Measurements from ENCODE around the gene NEK1.

NEK1 gene

DNA sequence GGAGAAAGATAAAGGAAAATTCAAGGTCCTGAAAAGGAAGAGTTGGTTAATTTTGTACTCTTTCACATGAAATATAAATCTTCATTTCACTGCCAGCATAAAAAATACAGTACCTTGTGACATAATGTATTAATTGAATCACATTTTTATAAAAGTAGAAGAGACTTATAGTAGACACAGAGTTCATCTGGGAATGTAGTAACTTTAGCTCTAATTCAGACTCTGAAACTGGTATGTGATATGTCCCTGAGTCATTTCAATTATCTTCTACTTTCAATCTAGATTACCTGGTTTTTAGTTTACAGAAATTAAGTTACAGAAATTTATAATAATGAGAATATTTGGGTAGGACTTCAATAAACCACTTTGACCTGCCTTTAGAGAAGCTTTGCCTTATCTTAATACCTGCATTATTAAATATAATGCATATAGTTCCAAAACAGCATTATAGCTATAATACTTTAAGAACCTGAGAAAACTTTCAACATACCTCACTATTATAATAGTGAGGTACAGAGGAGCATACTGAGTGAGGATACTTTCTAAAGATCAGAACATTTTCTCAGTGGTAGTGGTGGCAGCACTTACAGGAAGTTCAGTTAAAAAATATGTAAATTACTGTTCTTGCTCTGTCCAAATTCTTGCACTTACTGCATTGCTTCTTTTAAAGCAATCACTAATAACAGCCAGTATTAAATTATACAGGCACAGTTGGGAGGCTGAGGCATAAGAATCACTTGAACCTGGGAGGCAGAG, 11.2 kb downstream of the NEK1 start:
- no peaks in the 10 kb centered on the region for H3K27me3 Mint-ChIP-seq (ENCODE audit: low read depth, poor library complexity)
- no peak overlapping the region for H3K4me3 Mint-ChIP-seq
- no peak overlapping the region for H3K27ac Mint-ChIP-seq
- H3K9me3 Mint-ChIP-seq: no peaks in the 10 kb centered on the region
- H3K4me1 Mint-ChIP-seq: no peaks in the 10 kb centered on the region
- TF ChIP-seq, protein P1, sequence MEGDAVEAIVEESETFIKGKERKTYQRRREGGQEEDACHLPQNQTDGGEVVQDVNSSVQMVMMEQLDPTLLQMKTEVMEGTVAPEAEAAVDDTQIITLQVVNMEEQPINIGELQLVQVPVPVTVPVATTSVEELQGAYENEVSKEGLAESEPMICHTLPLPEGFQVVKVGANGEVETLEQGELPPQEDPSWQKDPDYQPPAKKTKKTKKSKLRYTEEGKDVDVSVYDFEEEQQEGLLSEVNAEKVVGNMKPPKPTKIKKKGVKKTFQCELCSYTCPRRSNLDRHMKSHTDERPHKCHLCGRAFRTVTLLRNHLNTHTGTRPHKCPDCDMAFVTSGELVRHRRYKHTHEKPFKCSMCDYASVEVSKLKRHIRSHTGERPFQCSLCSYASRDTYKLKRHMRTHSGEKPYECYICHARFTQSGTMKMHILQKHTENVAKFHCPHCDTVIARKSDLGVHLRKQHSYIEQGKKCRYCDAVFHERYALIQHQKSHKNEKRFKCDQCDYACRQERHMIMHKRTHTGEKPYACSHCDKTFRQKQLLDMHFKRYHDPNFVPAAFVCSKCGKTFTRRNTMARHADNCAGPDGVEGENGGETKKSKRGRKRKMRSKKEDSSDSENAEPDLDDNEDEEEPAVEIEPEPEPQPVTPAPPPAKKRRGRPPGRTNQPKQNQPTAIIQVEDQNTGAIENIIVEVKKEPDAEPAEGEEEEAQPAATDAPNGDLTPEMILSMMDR (IDR thresholded peaks at IDR 0.05): no peak
- no peak for DNase-seq
- peaks cover 16% of the 10 kb centered on the region for H3K36me3 Mint-ChIP-seq (ENCODE audit: low read depth)

GRCh38 chr4:169594560-169595195, 17.7 kb downstream of the NEK1 start:
- Mint-ChIP-seq H3K9me3 (no peaks in the 10 kb centered on the region), H3K27ac (no peak overlapping the region), H3K27me3 (ENCODE audit: low read depth, poor library complexity) (no peaks in the 10 kb centered on the region), H3K36me3 (ENCODE audit: low read depth) (peaks cover 19% of the 10 kb centered on the region), H3K4me1 (no peaks in the 10 kb centered on the region), H3K4me3 (no peak overlapping the region)
- TF ChIP-seq, protein P1 (IDR thresholded peaks at IDR 0.05): no peak
- DNase-seq: no peak

- DNase-seq: no peak
- TF ChIP-seq, protein P1 (IDR thresholded peaks at IDR 0.05): no peak
- no peaks in the 10 kb centered on the region for H3K27me3 Mint-ChIP-seq (ENCODE audit: low read depth, poor library complexity)
- H3K9me3 Mint-ChIP-seq: no peaks in the 10 kb centered on the region
- H3K36me3 Mint-ChIP-seq (ENCODE audit: low read depth): peaks cover 19% of the 10 kb centered on the region
- H3K4me3 Mint-ChIP-seq: no peak overlapping the region
- peak overlapping the region; percentile 22 for H3K27ac Mint-ChIP-seq
- H3K4me1 Mint-ChIP-seq: no peaks in the 10 kb centered on the region
Measured at GRCh38 chr4:169593050-169593560, 19.3 kb downstream of the NEK1 start.

- no peak overlapping the region for H3K4me3 Mint-ChIP-seq
- H3K27me3 Mint-ChIP-seq (ENCODE audit: low read depth, poor library complexity): no peaks in the 10 kb centered on the region
- H3K36me3 Mint-ChIP-seq (ENCODE audit: low read depth): peaks cover 37% of the 10 kb centered on the region
- H3K4me1 Mint-ChIP-seq: no peaks in the 10 kb centered on the region
- no peak for DNase-seq
- no peaks in the 10 kb centered on the region for H3K9me3 Mint-ChIP-seq
- no peak overlapping the region for H3K27ac Mint-ChIP-seq
- TF ChIP-seq, protein P1 (IDR thresholded peaks at IDR 0.05): no peak
Measured at GRCh38 chr4:169583563-169583962, 28.8 kb downstream of the NEK1 start.

DNA sequence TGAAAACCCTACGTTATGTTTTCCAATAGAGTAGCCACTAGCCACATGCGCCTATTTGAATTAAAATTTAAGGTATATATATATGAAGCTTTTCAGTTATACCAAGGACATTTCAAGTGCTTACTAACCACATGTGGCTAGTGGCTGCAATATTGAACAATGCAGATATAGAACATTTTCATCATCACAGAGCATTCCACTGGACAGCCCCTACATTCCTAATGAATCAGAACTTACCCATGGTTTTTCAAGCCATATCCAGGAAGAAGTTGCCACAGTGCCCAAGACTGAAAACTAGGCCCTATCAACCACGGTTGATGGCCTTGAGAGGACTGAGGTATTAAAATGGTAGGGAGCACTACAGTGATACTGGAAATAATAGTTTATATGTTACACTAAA, 29.7 kb downstream of the NEK1 start:
- TF ChIP-seq, protein P1 (IDR thresholded peaks at IDR 0.05): no peak
- Mint-ChIP-seq H3K4me1 (no peaks in the 10 kb centered on the region), H3K4me3 (no peak overlapping the region), H3K9me3 (no peaks in the 10 kb centered on the region), H3K27me3 (ENCODE audit: low read depth, poor library complexity) (no peaks in the 10 kb centered on the region), H3K27ac (no peak overlapping the region), H3K36me3 (ENCODE audit: low read depth) (peaks cover 37% of the 10 kb centered on the region)
- no peak for DNase-seq
